Astrocyte (in vitro differentiated cells and primary cell): ENCODE data around the gene SLC35B1. TPM values are rescaled to one million over a fixed set of nuclear protein-coding genes. Genes with fewer than 3 reads are reported as not detected.

Source experiments
- DNase-seq: peaks from one replicate; pipeline ENCODE4 v3.0.0-alpha.2; 2010; ENCODE audit warnings: low read depth
- FAIRE-seq: peaks from 2 replicates; lab custom pipeline; 2011; peaks lifted over from hg19 to GRCh38; lab: Jason Lieb, UNC
- H2AFZ ChIP-seq: 2 replicates; pipeline ENCODE4 v1.6.0; 2012; ENCODE audit warnings: low read depth, low read length, inconsistent platforms
- H3K27ac ChIP-seq: 2 replicates; pipeline ENCODE4 v1.5.1; 2011; ENCODE audit warnings: low read depth, low read length, inconsistent platforms
- H3K27me3 ChIP-seq: 2 replicates; pipeline ENCODE4 v1.6.0; 2011; ENCODE audit warnings: low read length, inconsistent platforms; ENCODE audit not compliant: insufficient read depth
- H3K36me3 ChIP-seq: 2 replicates; pipeline ENCODE4 v1.5.1; 2011; ENCODE audit warnings: low read length, inconsistent platforms; ENCODE audit not compliant: insufficient read depth
- H3K4me1 ChIP-seq: 2 replicates; pipeline ENCODE4 v1.5.1; 2011; ENCODE audit warnings: low read length, inconsistent platforms; ENCODE audit not compliant: insufficient read depth
- H3K4me2 ChIP-seq: 2 replicates; pipeline ENCODE4 v1.6.0; 2012; ENCODE audit warnings: low read length, inconsistent platforms
- H3K4me3 ChIP-seq: 2 replicates; pipeline ENCODE4 v1.5.1; 2011; ENCODE audit warnings: low read depth, mild to moderate bottlenecking, low read length, inconsistent platforms; ENCODE audit not compliant: insufficient read depth
- H3K79me2 ChIP-seq: 2 replicates; pipeline ENCODE4 v1.6.0; 2012; ENCODE audit warnings: mild to moderate bottlenecking, low read length, inconsistent platforms; ENCODE audit not compliant: insufficient read depth
- H3K9ac ChIP-seq: 2 replicates; pipeline ENCODE4 v1.6.0; 2012; ENCODE audit warnings: mild to moderate bottlenecking, low read length, inconsistent platforms
- H3K9me3 ChIP-seq: 2 replicates; pipeline ENCODE4 v1.5.1; 2012; ENCODE audit warnings: low read depth, mild to moderate bottlenecking, low read length, inconsistent platforms; ENCODE audit not compliant: insufficient read depth
- H4K20me1 ChIP-seq: 2 replicates; pipeline ENCODE4 v1.6.0; 2012; ENCODE audit warnings: low read length, inconsistent platforms; ENCODE audit not compliant: insufficient read depth
- H3K27ac Mint-ChIP-seq: one replicate; pipeline ENCODE4 v1.8.0; 2021; ENCODE audit warnings: mild to moderate bottlenecking, mixed read lengths; ENCODE audit not compliant: unreplicated experiment
- H3K27me3 Mint-ChIP-seq: one replicate; pipeline ENCODE4 v1.8.0; 2021; ENCODE audit warnings: low read depth, mixed read lengths; ENCODE audit not compliant: unreplicated experiment
- H3K36me3 Mint-ChIP-seq: one replicate; pipeline ENCODE4 v1.8.0; 2021; ENCODE audit warnings: low read depth, mixed read lengths; ENCODE audit not compliant: unreplicated experiment
- H3K4me1 Mint-ChIP-seq: one replicate; pipeline ENCODE4 v1.8.0; 2021; ENCODE audit warnings: low read depth, mixed read lengths; ENCODE audit not compliant: unreplicated experiment
- H3K4me3 Mint-ChIP-seq: one replicate; pipeline ENCODE4 v1.8.0; 2021; ENCODE audit warnings: mild to moderate bottlenecking, moderate library complexity, mixed read lengths; ENCODE audit not compliant: unreplicated experiment
- H3K9me3 Mint-ChIP-seq: one replicate; pipeline ENCODE4 v1.8.0; 2021; ENCODE audit warnings: mild to moderate bottlenecking, mixed read lengths; ENCODE audit not compliant: unreplicated experiment
- EZH2 ChIP-seq: IDR thresholded peaks from 2 replicates; pipeline ENCODE4 v1.6.1; 2012; ENCODE audit warnings: mild to moderate bottlenecking, low read length, inconsistent platforms; ENCODE audit not compliant: insufficient read depth
- total RNA-seq: library from RNA; stranded (reverse); gene quantifications from 2 replicates; pipeline ENCODE4 v1.2.1, GENCODE V29; 2021
- TF ChIP-seq, protein P1 (sequence below): IDR thresholded peaks from 2 replicates; pipeline ENCODE4 v1.5.1; 2011; ENCODE audit warnings: low read depth, mild to moderate bottlenecking, inconsistent platforms, low read length, moderate library complexity; ENCODE audit not compliant: insufficient read depth

SLC35B1 gene
- total RNA-seq, 1 donor from 2014 or later = 61.1 TPM

DNA sequence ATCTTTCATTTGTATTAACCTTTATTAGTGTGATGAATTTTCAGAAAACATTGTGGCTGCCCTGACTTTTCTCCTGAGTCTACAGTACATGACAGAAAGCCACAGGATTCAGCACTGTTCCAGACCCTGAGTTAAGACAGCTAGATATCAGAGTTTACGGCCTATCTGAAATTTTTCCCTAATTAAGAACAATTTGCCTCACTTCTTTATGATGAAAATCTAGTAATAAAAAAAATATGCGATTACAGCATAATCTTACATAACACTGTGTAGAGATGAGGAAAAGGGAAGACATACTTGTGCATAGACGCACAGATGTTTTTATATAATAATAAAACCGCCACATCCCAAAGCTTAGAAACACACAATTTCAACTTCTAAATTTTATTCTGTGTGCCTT lies 37.1 kb downstream of the SLC35B1 start:
- Histone ChIP-seq H4K20me1 (peaks cover 69% of the 10 kb centered on the region), H3K79me2 (peaks cover 88% of the 10 kb centered on the region), H3K9ac (no peak overlapping the region), H3K4me2 (no peak overlapping the region), H2AFZ (no peak overlapping the region), H3K4me3 (no peak overlapping the region), H3K9me3 (no peaks in the 10 kb centered on the region), H3K27me3 (no peaks in the 10 kb centered on the region), H3K36me3 (no peaks in the 10 kb centered on the region), H3K27ac (no peak overlapping the region), H3K4me1 (no peaks in the 10 kb centered on the region)
- peaks cover 3% of the 10 kb centered on the region for H3K36me3 Mint-ChIP-seq
- H3K27ac Mint-ChIP-seq = no peak overlapping the region
- H3K9me3 Mint-ChIP-seq = no peaks in the 10 kb centered on the region
- no peak overlapping the region for H3K4me3 Mint-ChIP-seq
- FAIRE-seq = no peak
- H3K4me1 Mint-ChIP-seq = peaks cover 7% of the 10 kb centered on the region
- TF ChIP-seq, protein P1, sequence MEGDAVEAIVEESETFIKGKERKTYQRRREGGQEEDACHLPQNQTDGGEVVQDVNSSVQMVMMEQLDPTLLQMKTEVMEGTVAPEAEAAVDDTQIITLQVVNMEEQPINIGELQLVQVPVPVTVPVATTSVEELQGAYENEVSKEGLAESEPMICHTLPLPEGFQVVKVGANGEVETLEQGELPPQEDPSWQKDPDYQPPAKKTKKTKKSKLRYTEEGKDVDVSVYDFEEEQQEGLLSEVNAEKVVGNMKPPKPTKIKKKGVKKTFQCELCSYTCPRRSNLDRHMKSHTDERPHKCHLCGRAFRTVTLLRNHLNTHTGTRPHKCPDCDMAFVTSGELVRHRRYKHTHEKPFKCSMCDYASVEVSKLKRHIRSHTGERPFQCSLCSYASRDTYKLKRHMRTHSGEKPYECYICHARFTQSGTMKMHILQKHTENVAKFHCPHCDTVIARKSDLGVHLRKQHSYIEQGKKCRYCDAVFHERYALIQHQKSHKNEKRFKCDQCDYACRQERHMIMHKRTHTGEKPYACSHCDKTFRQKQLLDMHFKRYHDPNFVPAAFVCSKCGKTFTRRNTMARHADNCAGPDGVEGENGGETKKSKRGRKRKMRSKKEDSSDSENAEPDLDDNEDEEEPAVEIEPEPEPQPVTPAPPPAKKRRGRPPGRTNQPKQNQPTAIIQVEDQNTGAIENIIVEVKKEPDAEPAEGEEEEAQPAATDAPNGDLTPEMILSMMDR = no peak
- TF ChIP-seq EZH2 = no peak
- DNase-seq = no peak
- H3K27me3 Mint-ChIP-seq = no peaks in the 10 kb centered on the region

DNA sequence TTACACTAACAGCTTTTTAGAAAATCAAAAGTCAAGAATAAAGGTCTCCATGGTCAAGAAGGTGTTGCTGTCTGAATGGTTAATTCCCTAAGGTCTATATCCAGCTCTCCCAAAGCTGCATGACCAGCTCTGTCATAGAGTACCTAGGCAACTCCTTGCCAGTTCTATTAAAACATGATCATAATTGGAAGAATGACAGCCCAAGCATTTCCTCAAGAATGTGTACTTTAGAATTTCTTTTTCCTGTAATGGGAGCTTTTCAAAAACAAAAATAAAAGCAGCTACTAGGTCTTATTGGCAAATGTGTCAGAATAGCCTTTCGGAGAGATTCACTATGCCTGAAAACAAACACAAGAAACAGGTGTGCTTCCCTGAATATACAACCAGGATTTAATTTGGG lies 37.8 kb downstream of the SLC35B1 start:
- H3K9me3 Mint-ChIP-seq = no peaks in the 10 kb centered on the region
- H3K4me3 ChIP-seq = no peak overlapping the region
- no peaks in the 10 kb centered on the region for H3K4me1 ChIP-seq
- H3K4me3 Mint-ChIP-seq = no peak overlapping the region
- no peak overlapping the region for H3K27ac Mint-ChIP-seq
- DNase-seq = no peak
- TF ChIP-seq, protein P1 = no peak
- no peak for TF ChIP-seq EZH2
- peaks cover 84% of the 10 kb centered on the region for H3K79me2 ChIP-seq
- no peak for FAIRE-seq
- H2AFZ ChIP-seq = no peak overlapping the region
- H3K27ac ChIP-seq = no peak overlapping the region
- H3K9me3 ChIP-seq = no peaks in the 10 kb centered on the region
- H3K4me2 ChIP-seq = no peak overlapping the region
- H3K9ac ChIP-seq = no peak overlapping the region
- H3K27me3 Mint-ChIP-seq = no peaks in the 10 kb centered on the region
- peaks cover 64% of the 10 kb centered on the region for H4K20me1 ChIP-seq
- H3K4me1 Mint-ChIP-seq = peaks cover 4% of the 10 kb centered on the region
- H3K36me3 Mint-ChIP-seq = peaks cover 3% of the 10 kb centered on the region
- H3K36me3 ChIP-seq = no peaks in the 10 kb centered on the region
- H3K27me3 ChIP-seq = no peaks in the 10 kb centered on the region

DNA sequence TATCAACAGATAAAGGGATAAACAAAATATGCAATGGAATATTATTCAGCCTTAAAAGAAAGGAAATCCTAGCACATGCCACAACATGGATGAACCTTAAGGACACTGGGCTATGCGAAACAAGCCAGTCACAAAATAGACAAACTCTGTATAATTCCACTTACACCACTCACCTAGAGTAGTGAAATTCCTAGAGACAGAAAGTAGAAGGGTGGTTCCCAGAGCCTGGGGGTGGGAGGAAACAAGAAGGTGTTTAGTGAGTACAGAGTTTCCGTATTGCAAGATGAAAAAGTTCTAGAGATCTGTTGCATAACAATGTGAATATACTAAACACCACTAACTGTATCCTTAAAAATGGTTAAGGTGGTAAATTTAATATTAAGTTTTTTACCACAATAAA lies 39.9 kb downstream of the SLC35B1 start:
- Histone ChIP-seq H3K9ac (no peak overlapping the region), H3K4me2 (no peak overlapping the region), H4K20me1 (peaks cover 64% of the 10 kb centered on the region), H2AFZ (no peak overlapping the region), H3K4me1 (no peaks in the 10 kb centered on the region), H3K9me3 (no peaks in the 10 kb centered on the region), H3K27ac (no peak overlapping the region), H3K36me3 (no peaks in the 10 kb centered on the region), H3K79me2 (peaks cover 85% of the 10 kb centered on the region), H3K4me3 (no peak overlapping the region), H3K27me3 (no peaks in the 10 kb centered on the region)
- peaks cover 2% of the 10 kb centered on the region for H3K36me3 Mint-ChIP-seq
- no peaks in the 10 kb centered on the region for H3K27me3 Mint-ChIP-seq
- TF ChIP-seq EZH2 = no peak
- TF ChIP-seq, protein P1 = no peak
- H3K27ac Mint-ChIP-seq = no peak overlapping the region
- FAIRE-seq (no peak), DNase-seq (no peak)
- H3K4me1 Mint-ChIP-seq = peaks cover 6% of the 10 kb centered on the region
- no peaks in the 10 kb centered on the region for H3K9me3 Mint-ChIP-seq
- no peak overlapping the region for H3K4me3 Mint-ChIP-seq
